ENCODE results near the gene SSTR5. TPM values are rescaled to one million over a fixed set of nuclear protein-coding genes. Genes with fewer than 3 reads are reported as not detected.

SSTR5 gene
- total RNA-seq, 4 donors from 2014 or later = not detected

DNA sequence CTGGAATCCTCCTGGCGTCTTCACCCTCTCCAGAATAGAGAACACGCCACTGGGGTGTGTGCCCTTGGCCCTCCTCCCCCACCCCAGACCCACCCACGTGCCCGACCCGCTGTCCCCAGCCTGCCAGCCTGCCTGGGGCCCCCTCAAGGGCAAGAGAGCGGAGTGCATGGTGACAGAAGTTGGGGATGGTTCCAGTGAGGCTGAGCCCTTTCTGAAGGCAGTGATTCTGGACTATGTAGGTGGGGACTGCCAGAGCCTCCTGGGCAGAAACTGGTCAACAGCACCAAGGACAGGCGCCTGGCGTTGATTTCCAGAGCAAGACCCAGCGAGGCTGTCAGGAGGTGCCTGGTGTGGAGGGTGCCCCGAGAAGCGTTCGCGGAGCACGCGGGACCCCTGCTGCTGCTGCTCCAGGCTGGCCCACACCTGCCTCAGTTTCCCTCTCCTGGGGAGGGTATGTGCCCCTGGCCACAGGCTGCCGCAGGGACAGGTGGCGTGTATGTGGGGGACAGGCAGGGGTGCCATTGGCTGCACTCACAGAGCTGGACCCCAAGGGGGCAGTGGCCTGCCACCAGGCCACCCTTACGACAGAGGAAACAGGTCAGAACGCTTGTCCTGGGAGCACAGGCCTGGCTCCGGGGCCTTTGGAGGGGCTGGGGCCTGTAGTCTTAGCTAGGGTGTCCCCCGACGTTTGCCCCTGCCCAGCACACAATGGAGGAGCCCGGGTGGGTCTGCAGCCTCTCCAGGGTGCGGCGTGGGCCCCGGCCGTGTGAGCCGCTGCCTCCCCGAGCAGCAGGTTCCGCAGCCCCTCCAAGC lies 1.2 kb downstream of the SSTR5 start:
- 58 to 63% methylated on average over 9 to 19 of the region's 30 CpGs for WGBS, 2 donors
- DNase-seq (ENCODE audit: low spot score in 2 of 2) = no peak
- Histone ChIP-seq H3K27me3 (peaks cover 0 to 94% of the 10 kb centered on the region in 2 donors), H3K27ac (no peak overlapping the region), H3K4me1 (no peaks in the 10 kb centered on the region), H3K9me3 (no peaks in the 10 kb centered on the region), H3K4me3 (no peak overlapping the region), H3K36me3 (no peaks in the 10 kb centered on the region)
- TF ChIP-seq CTCF (IDR thresholded peaks at IDR 0.05) (no peak), EP300 (IDR thresholded peaks at IDR 0.05) (no peak), POLR2A (IDR thresholded peaks at IDR 0.05) (no peak)

DNA sequence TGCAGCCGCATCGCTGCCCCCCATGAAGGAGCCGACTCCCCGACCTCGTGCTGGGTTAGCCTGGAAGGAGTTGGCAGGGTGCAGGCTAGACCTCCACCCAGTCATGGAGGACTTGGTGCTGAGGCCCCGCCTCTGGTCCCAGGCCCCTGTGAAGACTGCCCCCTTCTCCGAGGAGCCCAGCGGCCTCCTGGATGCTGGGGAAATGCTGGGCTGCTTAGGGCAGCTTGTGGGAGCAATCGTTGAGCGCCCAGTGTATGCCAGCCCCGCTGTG lies 1.8 kb downstream of the SSTR5 start:
- no peaks in the 10 kb centered on the region for H3K36me3 ChIP-seq
- DNase-seq (ENCODE audit: low spot score in 2 of 2) = no peak
- WGBS, 2 donors = 53 to 65% methylated on average over 7 to 9 of the region's 11 CpGs
- no peak overlapping the region for H3K4me3 ChIP-seq
- H3K9me3 ChIP-seq = no peaks in the 10 kb centered on the region
- H3K27me3 ChIP-seq = peaks cover 0 to 94% of the 10 kb centered on the region in 2 donors
- no peak overlapping the region for H3K27ac ChIP-seq
- H3K4me1 ChIP-seq = no peaks in the 10 kb centered on the region
- no peak for TF ChIP-seq EP300 (IDR thresholded peaks at IDR 0.05)
- TF ChIP-seq POLR2A (IDR thresholded peaks at IDR 0.05) = no peak
- TF ChIP-seq CTCF (IDR thresholded peaks at IDR 0.05) = no peak

DNA sequence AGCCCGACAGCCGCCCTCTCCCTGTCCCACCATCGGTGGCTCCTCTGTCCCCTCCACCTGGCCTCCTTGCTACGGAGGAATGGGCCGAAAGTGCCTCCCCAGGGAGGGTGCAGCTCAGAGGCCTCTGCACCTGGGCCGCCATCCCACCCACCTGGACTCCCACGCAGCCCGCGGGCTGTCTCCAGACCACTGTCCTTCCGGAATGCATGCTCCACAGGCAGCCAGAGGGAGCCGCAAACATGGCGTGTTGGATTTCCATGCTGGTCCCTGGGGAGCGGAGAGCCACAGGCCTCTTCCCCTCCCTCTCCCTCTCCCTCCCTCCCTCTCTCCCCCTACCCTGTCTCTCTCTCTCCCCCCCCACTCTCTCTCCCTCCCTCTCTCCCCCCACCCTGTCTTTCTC lies 3.0 kb downstream of the SSTR5 start:
- H3K27me3 ChIP-seq = peaks cover 0 to 94% of the 10 kb centered on the region in 2 donors

DNA sequence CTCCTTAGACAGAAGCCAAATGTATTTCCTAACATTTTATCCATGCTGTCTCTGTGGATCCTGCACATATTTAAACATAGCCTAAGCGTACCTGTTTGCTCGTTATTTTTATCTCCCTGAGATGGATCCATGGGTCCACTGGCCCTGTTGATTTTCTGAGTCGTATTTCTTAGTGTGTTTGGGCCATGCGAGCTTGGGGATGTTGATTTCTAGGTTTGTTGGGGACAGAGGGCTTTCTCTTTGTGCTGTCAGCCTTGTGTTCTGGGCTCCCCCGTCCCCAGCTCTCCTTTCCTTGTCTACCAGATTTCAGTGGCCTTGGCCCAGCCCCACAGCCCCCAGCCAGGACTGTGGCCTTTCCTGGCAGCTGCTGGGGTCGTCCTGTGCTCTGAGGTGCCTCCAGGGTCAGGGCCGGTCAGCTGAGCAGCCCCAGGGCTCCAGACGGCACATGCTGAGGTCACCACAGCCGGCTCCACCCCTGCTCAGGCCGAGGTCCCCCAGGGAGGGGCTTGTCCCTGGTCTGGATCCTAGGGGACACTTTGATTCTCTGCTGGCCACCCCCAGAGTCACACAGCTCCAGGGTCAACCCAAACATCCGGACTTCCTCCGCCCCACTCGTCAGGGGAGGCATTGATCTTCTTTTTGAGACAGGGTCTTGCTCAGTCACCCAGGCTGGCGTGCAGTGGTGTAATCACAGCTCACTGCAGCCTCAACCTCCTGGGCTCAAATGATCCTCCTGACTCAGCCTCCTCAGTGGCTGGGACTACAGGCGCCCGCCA lies 4.4 kb downstream of the SSTR5 start:
- H3K27me3 ChIP-seq = peaks cover 0 to 94% of the 10 kb centered on the region in 2 donors
- DNase-seq (ENCODE audit: low spot score in 2 of 2) = no peak
- no peaks in the 10 kb centered on the region for H3K9me3 ChIP-seq
- no peak overlapping the region for H3K4me3 ChIP-seq
- H3K36me3 ChIP-seq = no peaks in the 10 kb centered on the region
- TF ChIP-seq POLR2A (IDR thresholded peaks at IDR 0.05) (no peak), EP300 (IDR thresholded peaks at IDR 0.05) (no peak), CTCF (IDR thresholded peaks at IDR 0.05) (no peak)
- 32 to 33% methylated on average over 16 of the region's 16 CpGs for WGBS, 2 donors
- peaks cover 0 to 5% (median 0%) of the 10 kb centered on the region in 4 donors for H3K4me1 ChIP-seq
- H3K27ac ChIP-seq = no peak overlapping the region

More for the DNA sequence above, 3.0 kb downstream of the SSTR5 start:
- no peak overlapping the region for H3K27ac ChIP-seq
- H3K9me3 ChIP-seq = no peaks in the 10 kb centered on the region
- H3K36me3 ChIP-seq = no peaks in the 10 kb centered on the region
- no peaks in the 10 kb centered on the region for H3K4me1 ChIP-seq
- TF ChIP-seq CTCF (IDR thresholded peaks at IDR 0.05) = no peak
- no peak overlapping the region for H3K4me3 ChIP-seq
- WGBS, 2 donors = 67 to 68% methylated on average over 8 to 13 of the region's 13 CpGs
- DNase-seq (ENCODE audit: low spot score in 2 of 2) = no peak
